Subcutaneous adipose tissue (tissue), 4 donors: ENCODE data around the gene MINK1. TPM values are rescaled to one million over a fixed set of nuclear protein-coding genes. Genes with fewer than 3 reads are reported as not detected.

Source experiments
- CTCF ChIP-seq: fragments of 450-650 bp; IDR thresholded peaks from one replicate; pipeline ENCODE4 v1.5.1; 2016; ENCODE audit warnings: low read depth, mild to moderate bottlenecking, control low read depth, antibody characterized with exemption, moderate library complexity
- total RNA-seq, 4 donors: library from RNA; depleted of rRNA; stranded (reverse); fragments of >200 nt; gene quantifications; one replicate each; pipeline ENCODE4 v1.1.0, GENCODE V29; 2016

The MINK1 gene
- total RNA-seq, 4 donors from 2014 or later, result 12.9 to 61.0 (median 28.2) TPM

- no peak for TF ChIP-seq CTCF
Measured at GRCh38 chr17:4852567-4853207, 19.5 kb downstream of the MINK1 start.

- TF ChIP-seq CTCF, result no peak
Measured at GRCh38 chr17:4853208-4853671, 20.1 kb downstream of the MINK1 start.

- TF ChIP-seq CTCF, result no peak
Measured at GRCh38 chr17:4854111-4854681, 21.1 kb downstream of the MINK1 start.

GRCh38 chr17:4856271-4856936, 23.3 kb downstream of the MINK1 start:
- TF ChIP-seq CTCF, result no peak

GRCh38 chr17:4856937-4857314, 23.8 kb downstream of the MINK1 start:
- no peak for TF ChIP-seq CTCF

- TF ChIP-seq CTCF, result no peak
Measured at GRCh38 chr17:4858068-4858881, 25.1 kb downstream of the MINK1 start.

- no peak for TF ChIP-seq CTCF
Measured at GRCh38 chr17:4858882-4859260, 25.7 kb downstream of the MINK1 start.
